Measurements from ENCODE around the gene LPGAT1. TPM values are rescaled to one million over a fixed set of nuclear protein-coding genes. Genes with fewer than 3 reads are reported as not detected.

The LPGAT1 gene
- total RNA-seq, 4 donors from 2014 or later = 168 to 308 (median 203) TPM

DNA sequence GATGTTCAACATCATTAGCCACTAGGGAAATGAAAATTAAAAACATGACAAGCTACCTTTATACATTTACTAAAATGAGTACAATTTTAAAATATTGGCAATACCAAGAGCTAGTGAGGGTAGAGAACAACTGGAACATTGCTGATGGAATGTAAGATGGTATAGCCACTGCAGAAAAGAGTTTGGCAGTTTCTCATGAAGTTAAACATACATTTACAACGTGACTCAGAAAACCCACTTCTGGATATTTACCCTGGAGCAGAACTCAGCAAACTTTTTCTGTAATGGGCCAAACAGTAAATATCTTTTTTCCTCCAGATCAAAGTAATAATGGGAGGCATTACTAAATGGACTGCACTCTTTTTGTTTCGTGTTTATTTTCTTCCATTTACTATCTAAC, 22.1 kb downstream of the LPGAT1 start:
- no peaks in the 10 kb centered on the region for H3K36me3 ChIP-seq
- TF ChIP-seq, protein P1, sequence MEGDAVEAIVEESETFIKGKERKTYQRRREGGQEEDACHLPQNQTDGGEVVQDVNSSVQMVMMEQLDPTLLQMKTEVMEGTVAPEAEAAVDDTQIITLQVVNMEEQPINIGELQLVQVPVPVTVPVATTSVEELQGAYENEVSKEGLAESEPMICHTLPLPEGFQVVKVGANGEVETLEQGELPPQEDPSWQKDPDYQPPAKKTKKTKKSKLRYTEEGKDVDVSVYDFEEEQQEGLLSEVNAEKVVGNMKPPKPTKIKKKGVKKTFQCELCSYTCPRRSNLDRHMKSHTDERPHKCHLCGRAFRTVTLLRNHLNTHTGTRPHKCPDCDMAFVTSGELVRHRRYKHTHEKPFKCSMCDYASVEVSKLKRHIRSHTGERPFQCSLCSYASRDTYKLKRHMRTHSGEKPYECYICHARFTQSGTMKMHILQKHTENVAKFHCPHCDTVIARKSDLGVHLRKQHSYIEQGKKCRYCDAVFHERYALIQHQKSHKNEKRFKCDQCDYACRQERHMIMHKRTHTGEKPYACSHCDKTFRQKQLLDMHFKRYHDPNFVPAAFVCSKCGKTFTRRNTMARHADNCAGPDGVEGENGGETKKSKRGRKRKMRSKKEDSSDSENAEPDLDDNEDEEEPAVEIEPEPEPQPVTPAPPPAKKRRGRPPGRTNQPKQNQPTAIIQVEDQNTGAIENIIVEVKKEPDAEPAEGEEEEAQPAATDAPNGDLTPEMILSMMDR (IDR thresholded peaks at IDR 0.05) = no peak
- no peak for TF ChIP-seq POLR2A (IDR thresholded peaks at IDR 0.05)
- no peak overlapping the region for H3K27ac ChIP-seq
- 93 to 96% methylated on average over 2 of the region's 2 CpGs for WGBS, 2 donors
- peaks cover 9 to 15% of the 10 kb centered on the region in 2 donors for H3K4me1 ChIP-seq
- intact Hi-C loops (cut with DNase I) = no loop called here
- no peak overlapping the region for H3K4me3 ChIP-seq (replicated peaks in 1 of 3)
- H3K27me3 ChIP-seq = no peaks in the 10 kb centered on the region
- no peaks in the 10 kb centered on the region for H3K9me3 ChIP-seq
- no peak for DNase-seq

GRCh38 chr1:211804915-211805314, 25.6 kb downstream of the LPGAT1 start:
- 93 to 98% methylated on average over 2 of the region's 2 CpGs for WGBS, 2 donors
- intact Hi-C loops (cut with DNase I) = no loop called here
- Histone ChIP-seq H3K4me3 (replicated peaks in 1 of 3) (no peak overlapping the region), H3K36me3 (no peaks in the 10 kb centered on the region), H3K4me1 (no peaks in the 10 kb centered on the region), H3K27ac (no peak overlapping the region), H3K9me3 (no peaks in the 10 kb centered on the region), H3K27me3 (no peaks in the 10 kb centered on the region)
- no peak for DNase-seq
- TF ChIP-seq POLR2A (IDR thresholded peaks at IDR 0.05) = no peak
- TF ChIP-seq, protein P1 (IDR thresholded peaks at IDR 0.05) = no peak

GRCh38 chr1:211800925-211801607, 29.5 kb downstream of the LPGAT1 start:
- no peaks in the 10 kb centered on the region for H3K27me3 ChIP-seq
- no peaks in the 10 kb centered on the region for H3K9me3 ChIP-seq
- H3K27ac ChIP-seq = no peak overlapping the region
- peaks cover 0 to 7% of the 10 kb centered on the region in 2 donors for H3K4me1 ChIP-seq
- DNase-seq = no peak
- 97% methylated on average over 3 of the region's 3 CpGs for WGBS, 2 donors
- no peak overlapping the region for H3K4me3 ChIP-seq (replicated peaks in 1 of 3)
- no peak for TF ChIP-seq POLR2A (IDR thresholded peaks at IDR 0.05)
- TF ChIP-seq, protein P1 (IDR thresholded peaks at IDR 0.05) = no peak
- intact Hi-C loops (cut with DNase I) = no loop called here
- no peaks in the 10 kb centered on the region for H3K36me3 ChIP-seq

DNA sequence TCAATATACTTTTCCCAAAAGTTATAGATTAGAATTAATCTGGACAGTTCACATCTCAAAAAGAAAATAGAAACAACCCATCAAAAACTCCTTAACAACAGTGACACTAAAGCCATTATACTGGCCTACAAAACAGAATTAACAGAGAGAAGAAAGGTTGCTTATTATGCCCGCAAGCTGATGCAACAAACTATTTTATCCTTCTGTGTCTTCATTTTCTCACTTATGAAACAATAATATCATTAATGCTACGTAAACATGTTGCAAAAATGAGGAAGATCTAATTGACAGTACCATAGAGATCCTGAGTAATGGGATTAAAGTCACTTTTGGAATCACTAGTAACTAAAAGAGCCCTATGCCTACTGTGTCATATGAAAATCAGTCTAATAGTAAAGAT, 32.6 kb downstream of the LPGAT1 start:
- H3K4me1 ChIP-seq = peaks cover 0 to 7% of the 10 kb centered on the region in 2 donors
- DNase-seq = no peak
- no peak overlapping the region for H3K27ac ChIP-seq
- intact Hi-C loops (cut with DNase I) = no loop called here
- no peak overlapping the region for H3K4me3 ChIP-seq (replicated peaks in 1 of 3)
- no peaks in the 10 kb centered on the region for H3K9me3 ChIP-seq
- H3K27me3 ChIP-seq = no peaks in the 10 kb centered on the region
- peaks cover 0 to under 1% of the 10 kb centered on the region in 2 donors for H3K36me3 ChIP-seq
- TF ChIP-seq POLR2A (IDR thresholded peaks at IDR 0.05) = no peak
- TF ChIP-seq, protein P1 (IDR thresholded peaks at IDR 0.05) = no peak
- 68 to 76% methylated on average over 2 of the region's 2 CpGs for WGBS, 2 donors

DNA sequence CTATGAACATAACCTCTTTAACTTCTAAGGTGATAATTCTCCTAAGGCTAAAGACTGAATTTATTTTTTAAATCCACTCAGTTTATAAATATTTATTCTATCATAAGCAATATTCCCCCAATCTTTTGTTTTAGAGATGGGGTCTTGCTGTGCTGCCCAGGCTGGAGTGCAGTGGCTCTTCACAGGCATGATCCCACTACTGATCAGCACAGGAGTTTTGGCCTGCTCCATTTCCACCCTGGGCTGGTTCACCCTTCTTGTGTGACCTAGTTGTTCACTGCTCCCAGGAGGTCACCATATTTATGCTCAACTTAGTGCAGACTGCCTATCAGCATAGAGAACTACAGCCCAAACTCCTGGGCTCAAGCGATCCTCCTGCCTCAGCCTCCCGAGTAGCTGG, 38.6 kb downstream of the LPGAT1 start:
- no peak for TF ChIP-seq POLR2A (IDR thresholded peaks at IDR 0.05)
- TF ChIP-seq, protein P1 (IDR thresholded peaks at IDR 0.05) = no peak
- Histone ChIP-seq H3K9me3 (no peaks in the 10 kb centered on the region), H3K36me3 (peaks cover 8 to 12% of the 10 kb centered on the region in 2 donors), H3K27ac (no peak overlapping the region), H3K27me3 (no peaks in the 10 kb centered on the region), H3K4me3 (replicated peaks in 1 of 3) (no peak overlapping the region), H3K4me1 (peaks cover 0 to 5% of the 10 kb centered on the region in 2 donors)
- DNase-seq = no peak
- intact Hi-C loops (cut with DNase I) = no loop called here
- WGBS, 2 donors = 96 to 98% methylated on average over 2 of the region's 2 CpGs

Measured in thyroid gland (tissue), 4 donors.